Measurements from ENCODE around the gene GAD2.

GAD2 gene

GRCh38 chr10:26216585-26217395 is at the start of gene GAD2:
Gene GAD2, plus strand, starts transcription at chr10:26216774. Its CDS starts 36 bp downstream, at chr10:26216810.
- no peak for DNase-seq

- no peak for DNase-seq
These were observed 47.1 kb upstream of the GAD2 start for GRCh38 chr10:26169466-26169865.

- DNase-seq: no peak
These were observed 44.4 kb upstream of the GAD2 start for GRCh38 chr10:26172131-26172530.

GRCh38 chr10:26173837-26174236 is 42.7 kb upstream of the GAD2 start:
- DNase-seq: no peak

- no peak for DNase-seq
These were observed 39.2 kb upstream of the GAD2 start for GRCh38 chr10:26177341-26177740.

GRCh38 chr10:26194275-26194674 is 22.3 kb upstream of the GAD2 start:
- no peak for DNase-seq

- DNase-seq: no peak
These were observed 19.3 kb upstream of the GAD2 start for GRCh38 chr10:26197248-26197647.

GRCh38 chr10:26198119-26198518 is 18.5 kb upstream of the GAD2 start:
- no peak for DNase-seq

GRCh38 chr10:26199841-26200240 is 16.7 kb upstream of the GAD2 start:
- DNase-seq: no peak

- DNase-seq: no peak
These were observed 11.4 kb upstream of the GAD2 start for GRCh38 chr10:26205223-26205622.

GRCh38 chr10:26211781-26212444 is 4.7 kb upstream of the GAD2 start:
- no peak for DNase-seq

GRCh38 chr10:26212511-26212910 is 4.1 kb upstream of the GAD2 start:
- DNase-seq: no peak

GRCh38 chr10:26213157-26213800 is 3.3 kb upstream of the GAD2 start:
- no peak for DNase-seq

- no peak for DNase-seq
These were observed 2.6 kb upstream of the GAD2 start for GRCh38 chr10:26214004-26214403.

- DNase-seq: no peak
These were observed 1.8 kb upstream of the GAD2 start for GRCh38 chr10:26214551-26215395.

- DNase-seq: no peak
These were observed 1.1 kb upstream of the GAD2 start for GRCh38 chr10:26215396-26215934.

- DNase-seq: no peak
These were observed 514 bp upstream of the GAD2 start for GRCh38 chr10:26215935-26216584.

GRCh38 chr10:26217396-26218086 is 967 bp downstream of the GAD2 start:
- no peak for DNase-seq

GRCh38 chr10:26219676-26220075 is 3.1 kb downstream of the GAD2 start:
- no peak for DNase-seq

- DNase-seq: no peak
These were observed 4.3 kb downstream of the GAD2 start for GRCh38 chr10:26220901-26221300.

- DNase-seq: no peak
These were observed 5.0 kb downstream of the GAD2 start for GRCh38 chr10:26221541-26221940.

- no peak for DNase-seq
These were observed 6.0 kb downstream of the GAD2 start for GRCh38 chr10:26222563-26222962.
